ENCODE results near the gene POP7.
A peak's percentile ranks its signal among the peaks of the same experiment; 100 is the strongest.

The POP7 gene

DNA sequence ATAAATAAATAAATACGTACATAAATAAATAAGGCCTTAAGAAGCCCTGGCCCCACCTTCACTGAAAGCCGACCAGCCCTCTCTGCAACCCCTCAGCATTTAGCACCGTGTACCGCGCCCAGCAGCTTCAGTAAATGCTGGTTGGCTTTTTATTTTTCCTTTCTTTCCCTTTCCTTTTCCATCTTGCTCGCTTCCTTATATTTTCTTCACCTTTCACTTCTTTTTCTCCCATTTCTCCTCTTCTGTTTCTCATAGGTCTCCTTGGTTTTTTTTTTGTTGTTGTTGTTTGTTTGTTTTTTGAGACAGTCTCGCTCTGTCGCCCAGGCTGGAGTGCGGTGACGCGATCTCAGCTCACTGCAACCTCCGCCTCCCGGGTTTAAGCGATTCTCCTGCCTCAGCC lies 38.7 kb downstream of the POP7 start:
- H3K9me3 ChIP-seq (ENCODE audit: control insufficient read depth, low read length): no peaks in the 10 kb centered on the region
- H3K27me3 ChIP-seq (ENCODE audit: control insufficient read depth, insufficient read depth, low read length): no peaks in the 10 kb centered on the region
- H3K4me3 ChIP-seq (ENCODE audit: low read depth, low read length): no peak overlapping the region
- H3K36me3 ChIP-seq (ENCODE audit: control insufficient read depth, insufficient read depth, low read length): no peaks in the 10 kb centered on the region
- H3K27ac ChIP-seq: no peak overlapping the region
- no peaks in the 10 kb centered on the region for H3K79me2 ChIP-seq
- H2AFZ ChIP-seq: no peak overlapping the region
- no peak overlapping the region for H3K4me2 ChIP-seq (ENCODE audit: low read length)
- no peaks in the 10 kb centered on the region for H3K4me1 ChIP-seq
- H3K9ac ChIP-seq: no peak overlapping the region
- TF ChIP-seq, protein P1, sequence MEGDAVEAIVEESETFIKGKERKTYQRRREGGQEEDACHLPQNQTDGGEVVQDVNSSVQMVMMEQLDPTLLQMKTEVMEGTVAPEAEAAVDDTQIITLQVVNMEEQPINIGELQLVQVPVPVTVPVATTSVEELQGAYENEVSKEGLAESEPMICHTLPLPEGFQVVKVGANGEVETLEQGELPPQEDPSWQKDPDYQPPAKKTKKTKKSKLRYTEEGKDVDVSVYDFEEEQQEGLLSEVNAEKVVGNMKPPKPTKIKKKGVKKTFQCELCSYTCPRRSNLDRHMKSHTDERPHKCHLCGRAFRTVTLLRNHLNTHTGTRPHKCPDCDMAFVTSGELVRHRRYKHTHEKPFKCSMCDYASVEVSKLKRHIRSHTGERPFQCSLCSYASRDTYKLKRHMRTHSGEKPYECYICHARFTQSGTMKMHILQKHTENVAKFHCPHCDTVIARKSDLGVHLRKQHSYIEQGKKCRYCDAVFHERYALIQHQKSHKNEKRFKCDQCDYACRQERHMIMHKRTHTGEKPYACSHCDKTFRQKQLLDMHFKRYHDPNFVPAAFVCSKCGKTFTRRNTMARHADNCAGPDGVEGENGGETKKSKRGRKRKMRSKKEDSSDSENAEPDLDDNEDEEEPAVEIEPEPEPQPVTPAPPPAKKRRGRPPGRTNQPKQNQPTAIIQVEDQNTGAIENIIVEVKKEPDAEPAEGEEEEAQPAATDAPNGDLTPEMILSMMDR (IDR thresholded peaks at IDR 0.05): no peak

DNA sequence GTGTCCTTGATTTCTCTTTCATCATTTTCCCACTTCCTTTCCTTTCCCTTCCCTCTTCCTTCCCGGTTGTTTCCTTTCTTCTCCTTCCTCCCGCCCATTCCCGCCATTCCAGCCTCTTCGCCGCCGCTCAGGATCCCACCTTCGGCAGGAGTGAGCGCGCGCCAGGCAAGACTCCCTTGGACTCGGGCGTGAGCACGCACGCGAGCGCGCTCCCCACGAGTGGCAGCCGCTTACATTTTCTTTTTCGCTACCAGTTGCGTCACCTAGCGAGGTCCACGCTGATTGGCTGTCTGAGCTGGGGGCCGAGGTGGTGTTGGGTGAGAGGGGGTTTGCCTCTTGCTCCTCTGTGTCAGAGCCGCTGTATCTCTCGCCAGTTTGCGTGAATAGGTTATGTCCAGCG lies 39.3 kb downstream of the POP7 start:
- Histone ChIP-seq H3K4me1 (no peaks in the 10 kb centered on the region), H3K79me2 (no peaks in the 10 kb centered on the region), H3K9ac (no peak overlapping the region), H3K4me3 (ENCODE audit: low read depth, low read length) (no peak overlapping the region), H3K9me3 (ENCODE audit: control insufficient read depth, low read length) (no peaks in the 10 kb centered on the region), H3K27ac (no peak overlapping the region), H3K27me3 (ENCODE audit: control insufficient read depth, insufficient read depth, low read length) (no peaks in the 10 kb centered on the region), H3K4me2 (ENCODE audit: low read length) (peak overlapping the region; percentile 35), H3K36me3 (ENCODE audit: control insufficient read depth, insufficient read depth, low read length) (no peaks in the 10 kb centered on the region), H2AFZ (peak overlapping the region; percentile 76)
- TF ChIP-seq, protein P1 (IDR thresholded peaks at IDR 0.05): no peak

DNA sequence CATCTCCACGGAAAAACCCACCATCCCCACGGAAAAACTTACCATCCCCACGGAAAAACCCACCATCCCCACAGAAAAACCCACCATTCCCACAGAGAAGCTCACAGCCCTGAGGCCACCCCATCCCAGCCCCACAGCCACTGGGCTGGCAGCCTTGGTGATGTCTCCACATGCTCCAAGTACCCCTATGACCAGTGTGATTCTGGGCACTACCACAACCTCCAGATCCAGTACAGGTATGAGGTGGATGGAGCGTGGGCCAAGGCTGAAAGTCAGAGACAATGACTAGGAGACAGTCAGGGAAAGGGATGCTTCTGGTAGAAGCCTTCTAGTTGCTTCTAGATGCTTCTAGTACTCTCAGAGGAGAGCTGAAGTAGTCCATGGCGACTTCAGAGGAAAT lies 47.1 kb downstream of the POP7 start:
- H3K9ac ChIP-seq: no peak overlapping the region
- H3K4me1 ChIP-seq: no peaks in the 10 kb centered on the region
- TF ChIP-seq, protein P1 (IDR thresholded peaks at IDR 0.05): no peak
- H3K36me3 ChIP-seq (ENCODE audit: control insufficient read depth, insufficient read depth, low read length): no peaks in the 10 kb centered on the region
- no peak overlapping the region for H2AFZ ChIP-seq
- no peak overlapping the region for H3K4me3 ChIP-seq (ENCODE audit: low read depth, low read length)
- H3K9me3 ChIP-seq (ENCODE audit: control insufficient read depth, low read length): no peaks in the 10 kb centered on the region
- H3K4me2 ChIP-seq (ENCODE audit: low read length): no peak overlapping the region
- no peak overlapping the region for H3K27ac ChIP-seq
- H3K27me3 ChIP-seq (ENCODE audit: control insufficient read depth, insufficient read depth, low read length): no peaks in the 10 kb centered on the region
- H3K79me2 ChIP-seq: no peaks in the 10 kb centered on the region

DNA sequence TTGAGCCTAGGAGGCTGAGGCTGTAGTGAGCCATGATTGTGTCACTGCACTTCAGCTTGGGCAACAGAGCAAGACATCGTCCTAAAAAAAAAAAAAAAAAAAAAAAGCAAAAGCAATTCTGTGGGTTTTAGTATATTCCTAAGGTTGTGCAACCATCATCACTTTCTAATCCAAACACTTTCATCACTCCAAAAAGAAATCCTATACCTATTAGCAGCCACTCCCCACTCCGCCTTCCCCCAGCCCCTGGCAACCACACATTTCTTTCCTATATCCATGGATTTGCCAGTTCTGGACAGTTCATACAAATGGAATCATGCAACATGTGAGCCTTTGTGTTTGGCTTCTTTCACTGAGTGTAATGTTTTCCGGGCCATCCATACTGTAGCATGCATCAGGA lies 47.8 kb downstream of the POP7 start:
- no peaks in the 10 kb centered on the region for H3K36me3 ChIP-seq (ENCODE audit: control insufficient read depth, insufficient read depth, low read length)
- H3K27ac ChIP-seq: no peak overlapping the region
- H2AFZ ChIP-seq: no peak overlapping the region
- H3K4me2 ChIP-seq (ENCODE audit: low read length): no peak overlapping the region
- no peaks in the 10 kb centered on the region for H3K9me3 ChIP-seq (ENCODE audit: control insufficient read depth, low read length)
- no peaks in the 10 kb centered on the region for H3K4me1 ChIP-seq
- H3K27me3 ChIP-seq (ENCODE audit: control insufficient read depth, insufficient read depth, low read length): no peaks in the 10 kb centered on the region
- TF ChIP-seq, protein P1 (IDR thresholded peaks at IDR 0.05): no peak
- no peak overlapping the region for H3K4me3 ChIP-seq (ENCODE audit: low read depth, low read length)
- H3K9ac ChIP-seq: no peak overlapping the region
- no peaks in the 10 kb centered on the region for H3K79me2 ChIP-seq

Measured in parathyroid adenoma (tissue), 2 donors.